Esophagus muscularis mucosa (tissue), 4 donors: ENCODE measurements around the gene ENOPH1. TPM values are rescaled to one million over a fixed set of nuclear protein-coding genes. Genes with fewer than 3 reads are reported as not detected.
A peak's percentile ranks its signal among the peaks of the same experiment; 100 is the strongest.

Source experiments
- DNase-seq: peaks from one replicate; pipeline ENCODE4 v3.0.0-alpha.2; 2017; ENCODE audit errors: extremely low spot score
- H3K27ac ChIP-seq, 4 donors: fragments of 200-600 bp; sonication (generic); replicated peaks in 1 of 4; 1 replicate in 3 of 4; 2 replicates in 1 of 4; pipeline ENCODE4 v1.5.1; 2016 to 2019; ENCODE audit warnings: mild to moderate bottlenecking in 1 of 4
- H3K27me3 ChIP-seq, 4 donors: fragments of 200-600 bp; sonication (generic); one replicate each; pipeline versions ENCODE4 v1.5.1 to v1.6.0; 2016 to 2019
- H3K36me3 ChIP-seq, 4 donors: fragments of 200-600 bp; sonication (generic); one replicate each; pipeline ENCODE4 v1.5.1; 2016 to 2019
- H3K4me1 ChIP-seq, 4 donors: fragments of 200-600 bp; sonication (generic); one replicate each; pipeline ENCODE4 v1.5.1; 2016 to 2019
- H3K4me3 ChIP-seq, 4 donors: fragments of 200-600 bp; sonication (generic); 1 replicate in 2 of 4; 2 replicates in 2 of 4; pipeline ENCODE4 v1.5.1; 2016 to 2019; ENCODE audit warnings: mild to moderate bottlenecking in 4 of 4, moderate library complexity in 1 of 4
- H3K9me3 ChIP-seq, 4 donors: fragments of 200-600 bp; sonication (generic); 1 replicate in 3 of 4; 2 replicates in 1 of 4; pipeline ENCODE4 v1.5.1; 2016 to 2019
- EP300 ChIP-seq: sonication (generic); formaldehyde crosslinking; IDR thresholded peaks from one replicate; pipeline ENCODE4 v1.6.1; 2017; ENCODE audit warnings: antibody characterized with exemption
- POLR2A ChIP-seq: fragments of 450-650 bp; IDR thresholded peaks from one replicate; pipeline ENCODE4 v1.6.1; 2017; ENCODE audit warnings: antibody characterized with exemption, moderate library complexity, mild to moderate bottlenecking, low read depth
- POLR2AphosphoS5 ChIP-seq, 2 donors: sonication (generic); formaldehyde crosslinking; IDR thresholded peaks; one replicate each; pipeline ENCODE4 v1.6.1; 2017; ENCODE audit warnings: antibody characterized with exemption in 2 of 2
- WGBS: methylation state at CpG from one replicate; pipeline ENCODE4 v1.1.5; 2018; 5-methylcytosine and 5-hydroxymethylcytosine counted together
- intact Hi-C: fragments of 100-400 bp; cut with DNase I; formaldehyde crosslinking; loops from one replicate; pipeline ENCODE4 v1.15.1; 2023
- total RNA-seq, 4 donors: library from RNA; depleted of rRNA; stranded (reverse); fragments of >200 nt; gene quantifications; one replicate each; pipeline versions ENCODE4 v1.1.0 to v1.2.1, GENCODE V29; 2016
- TF ChIP-seq, protein P1 (sequence below), 3 experiments: fragments of 200-600 bp in 2 of 3; fragments of 450-650 bp in 1 of 3; sonication (generic) in 2 of 3; IDR thresholded peaks; one replicate each; pipeline ENCODE4 v1.5.1; 2017 to 2019; ENCODE audit warnings: antibody characterized with exemption in 3 of 3, mild to moderate bottlenecking in 2 of 3, moderate library complexity in 1 of 3

Gene ENOPH1
- total RNA-seq, 4 donors from 2014 or later, result 17.4 to 26.4 (median 22.4) TPM

DNA sequence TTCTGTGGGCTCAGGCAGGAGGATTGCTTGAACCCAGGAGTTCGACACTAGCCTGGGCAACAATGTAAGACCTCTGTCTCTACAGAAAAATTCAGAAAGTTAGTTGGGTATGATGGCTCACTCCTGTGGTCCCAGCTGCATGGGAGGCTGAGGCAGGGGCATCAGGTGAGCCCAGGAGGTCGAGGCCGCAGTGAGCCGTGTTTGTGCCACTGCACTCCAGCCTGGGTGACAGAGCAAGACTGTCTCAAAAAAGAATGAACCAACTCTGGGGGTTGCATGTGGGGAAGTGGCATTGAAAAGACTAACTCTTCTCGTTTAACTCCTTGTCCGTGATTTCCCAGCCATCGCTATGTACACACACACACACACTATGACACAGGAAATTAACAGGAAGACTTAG lies 26.9 kb downstream of the ENOPH1 start:
- Histone ChIP-seq H3K27me3 (no peaks in the 10 kb centered on the region), H3K4me1 (peaks cover 0 to 4% (median 3%) of the 10 kb centered on the region in 4 donors), H3K36me3 (peaks cover 13 to 79% (median 57%) of the 10 kb centered on the region in 4 donors), H3K4me3 (no peak overlapping the region), H3K27ac (no peak overlapping the region), H3K9me3 (no peaks in the 10 kb centered on the region)
- WGBS, result 93% methylated on average over 7 of the region's 7 CpGs
- no peak for DNase-seq
- TF ChIP-seq POLR2AphosphoS5 (IDR thresholded peaks at IDR 0.05) (no peak), EP300 (no peak), POLR2A (no peak)
- TF ChIP-seq, protein P1, sequence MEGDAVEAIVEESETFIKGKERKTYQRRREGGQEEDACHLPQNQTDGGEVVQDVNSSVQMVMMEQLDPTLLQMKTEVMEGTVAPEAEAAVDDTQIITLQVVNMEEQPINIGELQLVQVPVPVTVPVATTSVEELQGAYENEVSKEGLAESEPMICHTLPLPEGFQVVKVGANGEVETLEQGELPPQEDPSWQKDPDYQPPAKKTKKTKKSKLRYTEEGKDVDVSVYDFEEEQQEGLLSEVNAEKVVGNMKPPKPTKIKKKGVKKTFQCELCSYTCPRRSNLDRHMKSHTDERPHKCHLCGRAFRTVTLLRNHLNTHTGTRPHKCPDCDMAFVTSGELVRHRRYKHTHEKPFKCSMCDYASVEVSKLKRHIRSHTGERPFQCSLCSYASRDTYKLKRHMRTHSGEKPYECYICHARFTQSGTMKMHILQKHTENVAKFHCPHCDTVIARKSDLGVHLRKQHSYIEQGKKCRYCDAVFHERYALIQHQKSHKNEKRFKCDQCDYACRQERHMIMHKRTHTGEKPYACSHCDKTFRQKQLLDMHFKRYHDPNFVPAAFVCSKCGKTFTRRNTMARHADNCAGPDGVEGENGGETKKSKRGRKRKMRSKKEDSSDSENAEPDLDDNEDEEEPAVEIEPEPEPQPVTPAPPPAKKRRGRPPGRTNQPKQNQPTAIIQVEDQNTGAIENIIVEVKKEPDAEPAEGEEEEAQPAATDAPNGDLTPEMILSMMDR (IDR thresholded peaks at IDR 0.05), result no peak
- intact Hi-C loops, result no loop called here

DNA sequence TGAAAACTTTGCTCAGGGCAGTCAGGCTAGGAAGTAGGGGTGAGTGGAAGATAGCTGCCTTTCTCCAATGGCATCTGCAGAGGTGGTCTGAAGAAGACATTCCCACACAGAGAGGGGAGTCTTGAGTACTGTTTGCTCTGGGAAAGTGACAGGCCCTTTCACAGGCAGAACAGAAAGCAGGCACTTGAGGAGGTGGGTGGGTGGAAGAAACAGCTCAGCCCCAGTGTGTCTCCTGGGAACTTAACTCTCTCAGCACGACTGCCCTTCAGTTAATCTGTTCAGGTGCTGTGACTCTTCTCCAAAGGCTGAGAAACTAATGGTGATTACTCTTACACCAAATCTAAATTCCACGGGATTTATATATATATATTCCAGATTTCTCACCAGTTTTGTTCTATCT lies 28.3 kb downstream of the ENOPH1 start:
- TF ChIP-seq EP300 (no peak), POLR2AphosphoS5 (IDR thresholded peaks at IDR 0.05) (no peak), POLR2A (no peak)
- TF ChIP-seq, protein P1 (IDR thresholded peaks at IDR 0.05), result no peak
- intact Hi-C loops, result no loop called here
- H3K4me3 ChIP-seq, result no peak overlapping the region
- H3K9me3 ChIP-seq, result no peaks in the 10 kb centered on the region
- 86% methylated on average over 2 of the region's 2 CpGs for WGBS
- peaks cover 10 to 64% (median 45%) of the 10 kb centered on the region in 4 donors for H3K36me3 ChIP-seq
- DNase-seq, result no peak
- no peak overlapping the region for H3K27ac ChIP-seq
- H3K27me3 ChIP-seq, result no peaks in the 10 kb centered on the region
- H3K4me1 ChIP-seq, result peaks cover 0 to 17% (median 13%) of the 10 kb centered on the region in 4 donors

DNA sequence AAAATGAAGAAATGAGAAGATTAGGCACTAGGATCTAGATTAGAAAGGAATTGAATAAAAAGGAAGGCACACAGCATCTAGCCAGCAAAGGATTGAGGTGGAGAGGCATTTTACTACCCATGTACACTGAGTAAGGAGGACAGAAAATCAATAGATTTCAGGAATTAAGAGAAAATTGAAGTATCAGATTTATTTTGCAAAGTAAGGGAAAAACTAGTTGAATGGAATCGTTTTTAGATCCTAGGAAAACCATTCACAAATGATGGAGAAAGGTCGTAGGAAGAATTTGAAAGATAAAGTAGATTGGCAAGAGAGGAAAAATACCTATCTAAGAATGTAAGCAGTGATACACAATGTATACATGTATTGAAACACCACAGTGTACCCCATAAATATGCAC lies 31.3 kb downstream of the ENOPH1 start:
- WGBS, result 62% methylated on average over 2 of the region's 2 CpGs
- Histone ChIP-seq H3K36me3 (peaks cover 8 to 45% (median 31%) of the 10 kb centered on the region in 4 donors), H3K4me3 (no peak overlapping the region), H3K27ac (peak overlapping the region in 1 of 4 donors; percentile 8), H3K9me3 (no peaks in the 10 kb centered on the region), H3K4me1 (peaks cover 0 to 18% (median 13%) of the 10 kb centered on the region in 4 donors), H3K27me3 (no peaks in the 10 kb centered on the region)
- TF ChIP-seq POLR2AphosphoS5 (IDR thresholded peaks at IDR 0.05), result no peak
- no peak for TF ChIP-seq POLR2A
- TF ChIP-seq EP300, result no peak
- TF ChIP-seq, protein P1 (IDR thresholded peaks at IDR 0.05), result no peak
- DNase-seq, result no peak
- intact Hi-C loops, result loop anchor here (5.0 to 10.0 kb wide), 3 partner anchors 273 to 821 kb away; partner anchors contain the start of genes COQ2 and SCD5

DNA sequence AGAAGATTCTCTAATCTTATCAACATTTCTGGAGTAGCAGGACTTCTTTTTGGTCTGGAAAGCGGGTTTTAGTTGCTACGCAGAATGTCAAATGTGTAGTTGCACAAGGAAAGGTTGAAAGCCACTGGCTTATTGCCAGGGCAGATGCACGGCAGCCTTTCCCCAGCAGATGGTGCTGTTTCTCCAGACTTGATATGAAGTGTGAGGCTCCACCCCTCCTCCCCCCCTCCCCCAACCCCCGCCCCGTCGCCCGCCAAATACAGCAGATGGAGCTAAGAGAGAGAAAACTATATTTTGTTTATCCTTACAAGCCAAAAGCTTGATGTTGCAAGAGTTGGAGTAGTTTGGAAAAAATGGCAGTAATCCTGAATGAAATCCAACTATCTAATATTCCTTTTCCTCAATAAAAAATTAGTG lies 32.0 kb downstream of the ENOPH1 start:
- TF ChIP-seq POLR2AphosphoS5 (IDR thresholded peaks at IDR 0.05) (peak; percentile 41 to 69), POLR2A (no peak), EP300 (no peak)
- TF ChIP-seq, protein P1 (IDR thresholded peaks at IDR 0.05), result peak; percentile 77 to 96 (median 95)
- Histone ChIP-seq H3K36me3 (peaks cover 1 to 38% (median 24%) of the 10 kb centered on the region in 4 donors), H3K9me3 (no peaks in the 10 kb centered on the region), H3K4me1 (peaks cover 0 to 18% (median 13%) of the 10 kb centered on the region in 4 donors), H3K4me3 (no peak overlapping the region), H3K27me3 (no peaks in the 10 kb centered on the region), H3K27ac (peak overlapping the region in 3 of 4 donors; percentile 8 to 44 (median 16))
- WGBS, result 5% methylated on average over 7 of the region's 7 CpGs
- intact Hi-C loops, result loop anchor here (5.0 to 10.0 kb wide), 3 partner anchors 272 to 820 kb away; partner anchors contain the start of genes COQ2 and SCD5
- DNase-seq, result peak; percentile 99

DNA sequence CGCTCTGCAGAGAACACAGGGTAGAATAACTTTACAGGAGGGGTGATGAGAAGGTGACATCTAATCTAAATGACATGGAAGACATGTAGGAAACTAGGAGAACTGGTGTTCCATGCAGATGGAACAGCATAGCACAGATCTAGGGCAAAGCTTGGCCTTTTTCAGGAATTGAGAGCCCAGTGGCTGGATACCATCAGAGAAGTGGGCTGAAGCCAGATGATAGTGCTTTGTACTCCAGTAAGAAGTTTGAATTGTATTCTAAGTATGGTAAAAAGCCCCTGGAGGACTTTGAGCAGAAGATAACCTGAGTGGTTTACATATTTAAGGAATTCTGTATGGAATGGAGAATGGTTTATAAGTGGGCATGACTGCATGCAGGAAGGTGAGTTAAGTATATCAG lies 32.8 kb downstream of the ENOPH1 start:
- no peak for TF ChIP-seq EP300
- no peak for TF ChIP-seq POLR2A
- TF ChIP-seq, protein P1 (IDR thresholded peaks at IDR 0.05), result no peak
- TF ChIP-seq POLR2AphosphoS5 (IDR thresholded peaks at IDR 0.05), result no peak
- Histone ChIP-seq H3K36me3 (peaks cover 0 to 30% (median 17%) of the 10 kb centered on the region in 4 donors), H3K4me1 (peaks cover 0 to 18% (median 13%) of the 10 kb centered on the region in 4 donors), H3K9me3 (no peaks in the 10 kb centered on the region), H3K4me3 (no peak overlapping the region), H3K27me3 (no peaks in the 10 kb centered on the region), H3K27ac (no peak overlapping the region)
- intact Hi-C loops, result loop anchor here (5.0 to 10.0 kb wide), 3 partner anchors 272 to 819 kb away; partner anchors contain the start of genes COQ2 and SCD5
- peak; percentile 39 for DNase-seq
- WGBS, result 97% methylated on average over 1 of the region's 1 CpG
